Adrenal gland (tissue), 5 donors: Measurements from ENCODE around the gene BMERB1.

Experiments
- POLR2A ChIP-seq, 2 donors: fragments of 450-650 bp; IDR thresholded peaks; one replicate each; pipeline ENCODE4 v1.6.1; 2017; ENCODE audit warnings: antibody characterized with exemption in 2 of 2, mild to moderate bottlenecking in 2 of 2, moderate library complexity in 1 of 2
- TF ChIP-seq, protein P1 (sequence below), 6 experiments: fragments of 450-650 bp in 4 of 6; fragments of 200-600 bp in 2 of 6; sonication (generic) in 1 of 6; IDR thresholded peaks; 1 replicate in 5 of 6; 2 replicates in 1 of 6; pipeline versions ENCODE4 v1.5.1 to v1.8.0; 2016 to 2021; ENCODE audit warnings: antibody characterized with exemption in 6 of 6, mild to moderate bottlenecking in 2 of 6, moderate library complexity in 1 of 6
- donor health status: DM: no; HTN: no; CAD: no.

DNA sequence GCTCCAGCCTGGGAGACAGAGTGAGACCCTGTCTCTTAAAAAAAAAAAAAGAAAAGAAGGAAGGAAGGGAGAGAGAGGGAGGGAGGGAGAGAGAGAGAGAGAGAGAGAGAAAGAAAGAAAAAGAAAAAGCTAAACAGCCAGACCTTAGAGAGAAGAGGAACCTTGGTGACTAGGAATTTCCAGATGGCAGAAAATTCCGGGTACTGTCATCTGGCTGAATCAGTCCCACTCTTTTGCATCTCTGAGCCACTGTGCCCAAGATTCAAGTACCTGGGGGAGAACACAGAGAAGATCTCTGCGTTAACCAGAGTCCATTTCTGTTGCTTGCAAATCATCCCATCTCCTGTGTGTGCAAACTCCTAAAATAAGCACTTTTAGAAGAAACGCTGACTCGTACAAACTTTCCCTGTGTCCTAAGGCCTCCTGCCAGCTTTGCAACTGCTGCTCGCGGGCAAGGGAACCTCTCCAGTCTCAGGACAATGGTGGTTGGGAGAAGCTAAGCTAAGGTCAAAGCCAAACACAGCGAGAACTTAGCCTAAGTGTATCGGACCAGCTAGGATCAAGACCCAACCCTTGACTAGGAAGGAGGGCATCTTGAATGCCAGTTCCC, 18.0 kb downstream of the BMERB1 start:
- TF ChIP-seq, protein P1, sequence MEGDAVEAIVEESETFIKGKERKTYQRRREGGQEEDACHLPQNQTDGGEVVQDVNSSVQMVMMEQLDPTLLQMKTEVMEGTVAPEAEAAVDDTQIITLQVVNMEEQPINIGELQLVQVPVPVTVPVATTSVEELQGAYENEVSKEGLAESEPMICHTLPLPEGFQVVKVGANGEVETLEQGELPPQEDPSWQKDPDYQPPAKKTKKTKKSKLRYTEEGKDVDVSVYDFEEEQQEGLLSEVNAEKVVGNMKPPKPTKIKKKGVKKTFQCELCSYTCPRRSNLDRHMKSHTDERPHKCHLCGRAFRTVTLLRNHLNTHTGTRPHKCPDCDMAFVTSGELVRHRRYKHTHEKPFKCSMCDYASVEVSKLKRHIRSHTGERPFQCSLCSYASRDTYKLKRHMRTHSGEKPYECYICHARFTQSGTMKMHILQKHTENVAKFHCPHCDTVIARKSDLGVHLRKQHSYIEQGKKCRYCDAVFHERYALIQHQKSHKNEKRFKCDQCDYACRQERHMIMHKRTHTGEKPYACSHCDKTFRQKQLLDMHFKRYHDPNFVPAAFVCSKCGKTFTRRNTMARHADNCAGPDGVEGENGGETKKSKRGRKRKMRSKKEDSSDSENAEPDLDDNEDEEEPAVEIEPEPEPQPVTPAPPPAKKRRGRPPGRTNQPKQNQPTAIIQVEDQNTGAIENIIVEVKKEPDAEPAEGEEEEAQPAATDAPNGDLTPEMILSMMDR (IDR thresholded peaks at IDR 0.05) = no peak
- TF ChIP-seq POLR2A (IDR thresholded peaks at IDR 0.05) = no peak
